ENCODE results near the gene SPINK5. TPM values are rescaled to one million over a fixed set of nuclear protein-coding genes. Genes with fewer than 3 reads are reported as not detected.

Gene SPINK5
- total and polyA plus RNA-seq, 4 donors: 4.2 to 9.6 (median 6.1) TPM

DNA sequence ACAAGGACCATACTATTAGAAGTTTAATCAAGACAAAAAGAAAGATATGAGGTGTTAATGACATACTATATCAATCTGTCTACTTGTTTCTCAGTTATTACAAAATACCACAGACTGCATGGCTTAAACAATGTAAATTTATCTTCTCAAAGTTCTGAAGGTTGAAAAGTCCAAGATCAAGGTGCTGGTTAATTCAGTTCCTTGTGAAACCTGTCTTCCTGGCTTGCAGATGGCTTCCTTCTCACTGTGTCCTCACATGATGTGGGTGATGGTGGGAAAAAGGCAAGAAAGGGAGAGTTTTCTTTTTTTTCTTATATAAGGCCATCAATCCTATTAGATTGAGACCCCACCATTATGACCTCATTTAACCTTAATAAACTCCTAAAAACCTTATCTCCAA is 89.0 kb downstream of the SPINK5 start:
- Histone ChIP-seq H3K4me3 (no peak overlapping the region), H3K27ac (ENCODE audit: low read depth in 1 of 2, low read length in 1 of 2) (no peak overlapping the region), H3K9me3 (ENCODE audit: control insufficient read depth in 4 of 4, insufficient read depth in 3 of 4, low read length in 3 of 4) (no peaks in the 10 kb centered on the region), H3K36me3 (ENCODE audit: control insufficient read depth in 4 of 4, insufficient read depth in 4 of 4, low read length in 4 of 4) (no peaks in the 10 kb centered on the region), H3K9ac (ENCODE audit: insufficient read depth in 1 of 2, low read length in 2 of 2) (no peak overlapping the region), H3K4me1 (ENCODE audit: control insufficient read depth in 5 of 5, insufficient read depth in 5 of 5, low read length in 5 of 5) (no peaks in the 10 kb centered on the region), H3K27me3 (ENCODE audit: control insufficient read depth in 3 of 3, insufficient read depth in 3 of 3, low read length in 2 of 3) (no peaks in the 10 kb centered on the region)
- DNase-seq: no peak
- ATAC-seq (ENCODE audit: insufficient read depth, low FRiP score): no peak
- TF ChIP-seq, protein P1, sequence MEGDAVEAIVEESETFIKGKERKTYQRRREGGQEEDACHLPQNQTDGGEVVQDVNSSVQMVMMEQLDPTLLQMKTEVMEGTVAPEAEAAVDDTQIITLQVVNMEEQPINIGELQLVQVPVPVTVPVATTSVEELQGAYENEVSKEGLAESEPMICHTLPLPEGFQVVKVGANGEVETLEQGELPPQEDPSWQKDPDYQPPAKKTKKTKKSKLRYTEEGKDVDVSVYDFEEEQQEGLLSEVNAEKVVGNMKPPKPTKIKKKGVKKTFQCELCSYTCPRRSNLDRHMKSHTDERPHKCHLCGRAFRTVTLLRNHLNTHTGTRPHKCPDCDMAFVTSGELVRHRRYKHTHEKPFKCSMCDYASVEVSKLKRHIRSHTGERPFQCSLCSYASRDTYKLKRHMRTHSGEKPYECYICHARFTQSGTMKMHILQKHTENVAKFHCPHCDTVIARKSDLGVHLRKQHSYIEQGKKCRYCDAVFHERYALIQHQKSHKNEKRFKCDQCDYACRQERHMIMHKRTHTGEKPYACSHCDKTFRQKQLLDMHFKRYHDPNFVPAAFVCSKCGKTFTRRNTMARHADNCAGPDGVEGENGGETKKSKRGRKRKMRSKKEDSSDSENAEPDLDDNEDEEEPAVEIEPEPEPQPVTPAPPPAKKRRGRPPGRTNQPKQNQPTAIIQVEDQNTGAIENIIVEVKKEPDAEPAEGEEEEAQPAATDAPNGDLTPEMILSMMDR (IDR thresholded peaks at IDR 0.05; ENCODE audit: control extremely low read depth, extremely low read depth): no peak

DNA sequence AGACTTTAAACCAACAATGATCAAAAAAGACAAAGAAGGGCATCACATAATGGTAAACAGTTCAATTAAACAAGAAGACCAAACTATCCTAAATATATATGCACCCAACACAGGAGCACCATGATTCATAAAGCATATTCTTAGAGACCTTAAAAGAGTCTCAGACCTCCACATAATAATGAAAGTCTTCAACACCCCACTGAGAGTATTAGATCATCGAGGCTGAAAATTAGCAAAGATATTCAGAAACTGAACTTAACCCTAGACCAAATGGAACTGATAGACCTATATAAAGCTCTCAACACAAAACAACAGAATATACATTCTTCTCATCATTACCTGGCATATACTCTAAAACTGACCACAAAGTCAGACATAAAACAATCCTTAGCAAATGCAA is 92.8 kb downstream of the SPINK5 start:
- no peaks in the 10 kb centered on the region for H3K27me3 ChIP-seq (ENCODE audit: control insufficient read depth in 3 of 3, insufficient read depth in 3 of 3, low read length in 2 of 3)
- DNase-seq: no peak
- H3K36me3 ChIP-seq (ENCODE audit: control insufficient read depth in 4 of 4, insufficient read depth in 4 of 4, low read length in 4 of 4): no peaks in the 10 kb centered on the region
- no peaks in the 10 kb centered on the region for H3K9me3 ChIP-seq (ENCODE audit: control insufficient read depth in 4 of 4, insufficient read depth in 3 of 4, low read length in 3 of 4)
- no peak overlapping the region for H3K4me3 ChIP-seq
- no peak overlapping the region for H3K9ac ChIP-seq (ENCODE audit: insufficient read depth in 1 of 2, low read length in 2 of 2)
- 85 to 100% methylated on average over 1 of the region's 1 CpG for WGBS, 2 donors
- H3K27ac ChIP-seq (ENCODE audit: low read depth in 1 of 2, low read length in 1 of 2): no peak overlapping the region
- TF ChIP-seq, protein P1 (IDR thresholded peaks at IDR 0.05; ENCODE audit: control extremely low read depth, extremely low read depth): no peak
- no peak for ATAC-seq (ENCODE audit: insufficient read depth, low FRiP score)
- no peaks in the 10 kb centered on the region for H3K4me1 ChIP-seq (ENCODE audit: control insufficient read depth in 5 of 5, insufficient read depth in 5 of 5, low read length in 5 of 5)

GRCh38 chr5:148162038-148162437 is 98.3 kb downstream of the SPINK5 start:
- TF ChIP-seq, protein P1 (IDR thresholded peaks at IDR 0.05; ENCODE audit: control extremely low read depth, extremely low read depth): no peak
- Histone ChIP-seq H3K4me3 (no peak overlapping the region), H3K27ac (ENCODE audit: low read depth in 1 of 2, low read length in 1 of 2) (no peak overlapping the region), H3K36me3 (ENCODE audit: control insufficient read depth in 4 of 4, insufficient read depth in 4 of 4, low read length in 4 of 4) (no peaks in the 10 kb centered on the region), H3K4me1 (ENCODE audit: control insufficient read depth in 5 of 5, insufficient read depth in 5 of 5, low read length in 5 of 5) (no peaks in the 10 kb centered on the region), H3K9ac (ENCODE audit: insufficient read depth in 1 of 2, low read length in 2 of 2) (no peak overlapping the region), H3K9me3 (ENCODE audit: control insufficient read depth in 4 of 4, insufficient read depth in 3 of 4, low read length in 3 of 4) (no peaks in the 10 kb centered on the region), H3K27me3 (ENCODE audit: control insufficient read depth in 3 of 3, insufficient read depth in 3 of 3, low read length in 2 of 3) (no peaks in the 10 kb centered on the region)
- 95% methylated on average over 1 of the region's 1 CpG for WGBS, 2 donors
- ATAC-seq (ENCODE audit: insufficient read depth, low FRiP score) (no peak), DNase-seq (no peak)

DNA sequence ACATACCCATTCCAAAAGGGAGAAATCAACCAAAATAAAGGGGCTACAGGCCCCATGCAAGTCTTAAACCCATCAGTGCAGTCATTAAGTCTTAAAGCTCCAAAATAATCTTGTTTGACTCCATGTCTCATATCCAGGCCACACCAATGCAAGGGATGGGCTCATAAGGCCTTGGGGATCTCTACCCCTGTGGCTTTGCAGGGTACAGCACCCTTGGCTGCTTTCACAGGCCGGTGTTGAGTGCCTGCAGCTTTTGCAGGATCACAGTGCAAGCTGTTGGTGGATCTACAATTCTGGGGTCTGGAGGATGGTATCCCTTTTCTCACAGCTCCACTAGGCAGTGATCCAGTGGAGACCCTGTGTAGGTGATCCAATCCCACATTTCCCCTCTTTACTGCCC is 99.6 kb downstream of the SPINK5 start:
- H3K4me1 ChIP-seq (ENCODE audit: control insufficient read depth in 5 of 5, insufficient read depth in 5 of 5, low read length in 5 of 5): no peaks in the 10 kb centered on the region
- ATAC-seq (ENCODE audit: insufficient read depth, low FRiP score) (no peak), DNase-seq (no peak)
- no peaks in the 10 kb centered on the region for H3K9me3 ChIP-seq (ENCODE audit: control insufficient read depth in 4 of 4, insufficient read depth in 3 of 4, low read length in 3 of 4)
- H3K9ac ChIP-seq (ENCODE audit: insufficient read depth in 1 of 2, low read length in 2 of 2): no peak overlapping the region
- H3K27ac ChIP-seq (ENCODE audit: low read depth in 1 of 2, low read length in 1 of 2): no peak overlapping the region
- no peak overlapping the region for H3K4me3 ChIP-seq
- H3K36me3 ChIP-seq (ENCODE audit: control insufficient read depth in 4 of 4, insufficient read depth in 4 of 4, low read length in 4 of 4): no peaks in the 10 kb centered on the region
- WGBS, 2 donors: 83 to 90% methylated on average over 1 of the region's 1 CpG
- H3K27me3 ChIP-seq (ENCODE audit: control insufficient read depth in 3 of 3, insufficient read depth in 3 of 3, low read length in 2 of 3): no peaks in the 10 kb centered on the region
- TF ChIP-seq, protein P1 (IDR thresholded peaks at IDR 0.05; ENCODE audit: control extremely low read depth, extremely low read depth): no peak
